HEK293 (cell line): ENCODE results near the gene ARL15.

Experiments
- CTCF ChIA-PET: fragments of 350-600 bp; formaldehyde crosslinking; extraction: SDS; loops from one replicate; lab custom pipeline; 2021; ENCODE audit warnings: antibody characterized with exemption; lab: Yijun Ruan, JAX
- POLR2A ChIA-PET: fragments of 300-600 bp; formaldehyde crosslinking; extraction: SDS; loops from one replicate; lab custom pipeline; 2020; ENCODE audit warnings: antibody characterized with exemption, inconsistent platforms; lab: Yijun Ruan, JAX
- H3K27ac ChIP-seq: fragments of 200-500 bp; sonication (Bioruptor generic); 2 replicates; pipeline ENCODE4 v1.5.1; 2014; ENCODE audit warnings: low read depth, low read length, control low read depth, inconsistent platforms; ENCODE audit errors: extremely low read depth
- H3K36me3 ChIP-seq, 2 experiments: fragments of 200-500 bp in 1 of 2; sonication (Bioruptor generic) in 1 of 2; 1 replicate in 1 of 2; 2 replicates in 1 of 2; pipeline ENCODE4 v1.5.1; 2014 to 2017; ENCODE audit warnings: inconsistent platforms in 2 of 2, low read length in 2 of 2; ENCODE audit not compliant: control insufficient read depth in 2 of 2, insufficient read depth in 1 of 2
- H3K4me1 ChIP-seq: fragments of 200-500 bp; sonication (Bioruptor generic); 2 replicates; pipeline ENCODE4 v1.5.1; 2014; ENCODE audit warnings: mild to moderate bottlenecking, low read length, inconsistent platforms; ENCODE audit not compliant: control insufficient read depth, insufficient read depth
- H3K4me3 ChIP-seq: 2 replicates; pipeline ENCODE4 v1.5.1; 2011; ENCODE audit warnings: low read depth, mild to moderate bottlenecking, control low read depth, low read length, moderate library complexity
- H3K9me3 ChIP-seq: fragments of 200-500 bp; sonication (Bioruptor generic); 2 replicates; pipeline ENCODE4 v1.5.1; 2014; ENCODE audit warnings: low read depth, low read length, inconsistent platforms; ENCODE audit not compliant: control insufficient read depth, insufficient read depth
- BCL11A ChIP-seq: fragments of 450-650 bp; formaldehyde crosslinking; IDR thresholded peaks from 2 replicates; pipeline ENCODE4 v1.5.1; 2016; ENCODE audit warnings: low read depth, missing biosample characterization, missing genetic modification characterization
- GLI4 ChIP-seq: fragments of 450-650 bp; formaldehyde crosslinking; IDR thresholded peaks from 2 replicates; pipeline ENCODE4 v1.5.1; 2016; ENCODE audit warnings: missing biosample characterization, missing genetic modification characterization
- MZF1 ChIP-seq: fragments of 450-650 bp; formaldehyde crosslinking; IDR thresholded peaks from 2 replicates; pipeline ENCODE4 v1.5.1; 2017; ENCODE audit warnings: missing biosample characterization, missing genetic modification characterization, borderline replicate concordance
- ZBTB7A ChIP-seq: fragments of 450-650 bp; formaldehyde crosslinking; IDR thresholded peaks from 2 replicates; pipeline ENCODE4 v1.5.1; 2016; ENCODE audit warnings: low read depth, missing biosample characterization, missing genetic modification characterization
- ZIC2 ChIP-seq: fragments of 450-650 bp; formaldehyde crosslinking; IDR thresholded peaks from 2 replicates; pipeline ENCODE4 v1.5.1; 2016; ENCODE audit warnings: missing biosample characterization, missing genetic modification characterization
- ZNF169 ChIP-seq: fragments of 450-650 bp; formaldehyde crosslinking; IDR thresholded peaks from 2 replicates; pipeline ENCODE4 v1.5.1; 2016; ENCODE audit warnings: missing biosample characterization, missing genetic modification characterization
- ZNF223 ChIP-seq: fragments of 450-650 bp; formaldehyde crosslinking; IDR thresholded peaks from 2 replicates; pipeline ENCODE4 v1.5.1; 2016; ENCODE audit warnings: missing biosample characterization, missing genetic modification characterization
- ZNF24 ChIP-seq: fragments of 450-650 bp; formaldehyde crosslinking; IDR thresholded peaks from 2 replicates; pipeline ENCODE4 v1.5.1; 2016; ENCODE audit warnings: missing biosample characterization, missing genetic modification characterization
- ZNF274 ChIP-seq, 2 experiments: fragments of 200-500 bp in 1 of 2; fragments of 450-650 bp in 1 of 2; sonication (Bioruptor generic) in 1 of 2; formaldehyde crosslinking in 1 of 2; IDR thresholded peaks; 2 replicates each; pipeline versions ENCODE4 v1.5.1 to v1.6.1; 2014 to 2016; ENCODE audit warnings: borderline replicate concordance in 1 of 2, inconsistent platforms in 1 of 2, low read length in 1 of 2, missing biosample characterization in 1 of 2, missing genetic modification characterization in 1 of 2
- ZNF350 ChIP-seq: fragments of 450-650 bp; formaldehyde crosslinking; IDR thresholded peaks from 2 replicates; pipeline ENCODE4 v1.5.0; 2017; ENCODE audit warnings: missing biosample characterization, mild to moderate bottlenecking, missing genetic modification characterization
- ZNF423 ChIP-seq: fragments of 450-650 bp; formaldehyde crosslinking; IDR thresholded peaks from 2 replicates; pipeline ENCODE4 v1.5.1; 2016; ENCODE audit warnings: missing biosample characterization, missing genetic modification characterization
- ZNF48 ChIP-seq: fragments of 450-650 bp; formaldehyde crosslinking; IDR thresholded peaks from 2 replicates; pipeline ENCODE4 v1.5.1; 2016; ENCODE audit warnings: missing biosample characterization, missing genetic modification characterization
- ZNF561 ChIP-seq: fragments of 450-650 bp; IDR thresholded peaks from 2 replicates; pipeline ENCODE4 v1.5.1; 2018; ENCODE audit warnings: missing biosample characterization, missing genetic modification characterization, borderline replicate concordance
- ZNF830 ChIP-seq: fragments of 450-650 bp; IDR thresholded peaks from 2 replicates; pipeline ENCODE4 v1.5.0; 2018; ENCODE audit warnings: missing biosample characterization, missing genetic modification characterization, low read depth, mild to moderate bottlenecking, moderate library complexity
- TF ChIP-seq, protein P1 (sequence below): fragments of 450-650 bp; formaldehyde crosslinking; IDR thresholded peaks from 2 replicates; pipeline ENCODE4 v1.5.1; 2016; ENCODE audit warnings: missing biosample characterization, missing genetic modification characterization
- TF ChIP-seq, protein P2 (sequence below): fragments of 450-650 bp; formaldehyde crosslinking; IDR thresholded peaks from 2 replicates; pipeline ENCODE4 v1.5.1; 2016; ENCODE audit warnings: missing biosample characterization, missing genetic modification characterization
- TF ChIP-seq, protein P3 (sequence below): fragments of 450-650 bp; formaldehyde crosslinking; IDR thresholded peaks from 2 replicates; pipeline ENCODE4 v1.5.1; 2016; ENCODE audit warnings: missing biosample characterization, missing genetic modification characterization
- TF ChIP-seq, protein P4 (sequence below): fragments of 450-650 bp; formaldehyde crosslinking; IDR thresholded peaks from 2 replicates; pipeline ENCODE4 v1.5.1; 2016; ENCODE audit warnings: missing biosample characterization, missing genetic modification characterization
- TF ChIP-seq, protein P5 (sequence below): fragments of 450-650 bp; formaldehyde crosslinking; IDR thresholded peaks from 2 replicates; pipeline ENCODE4 v1.5.1; 2016; ENCODE audit warnings: missing biosample characterization, missing genetic modification characterization
- TF ChIP-seq, protein P6 (sequence below): fragments of 450-650 bp; formaldehyde crosslinking; IDR thresholded peaks from 2 replicates; pipeline ENCODE4 v1.5.1; 2017; ENCODE audit warnings: missing biosample characterization, missing genetic modification characterization

Gene ARL15

DNA sequence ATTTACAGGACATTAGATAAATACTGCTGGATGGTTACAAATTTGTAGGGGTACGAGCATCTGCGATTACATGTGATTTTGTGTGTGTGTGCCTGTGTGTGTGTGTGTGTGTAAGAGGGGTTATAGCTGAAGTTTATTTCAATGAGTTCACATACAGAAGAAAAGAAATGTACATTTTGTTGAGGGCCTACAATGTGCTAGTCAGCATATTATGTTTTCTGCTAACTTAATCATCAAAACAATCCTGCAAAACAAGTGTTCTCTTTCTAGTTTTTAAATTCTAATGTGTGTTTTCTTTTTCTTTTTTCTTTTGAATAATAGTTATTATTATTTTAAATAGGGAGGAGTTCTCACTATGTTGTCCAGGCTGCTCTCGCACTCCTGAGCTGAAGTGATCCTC is 305.7 kb downstream of the ARL15 start:
- ChIA-PET POLR2A (no interaction called here), CTCF (interaction anchor here (0.5 kb wide), 1 partner anchor 881 kb away, joined by 3 read pairs; no protein-coding TSS in a partner anchor)
- Histone ChIP-seq H3K4me1 (no peaks in the 10 kb centered on the region), H3K36me3 (no peaks in the 10 kb centered on the region; a peak in 1 of 3 replicates), H3K4me3 (no peak overlapping the region), H3K27ac (no peak overlapping the region), H3K9me3 (no peaks in the 10 kb centered on the region)
- TF ChIP-seq, protein P1, sequence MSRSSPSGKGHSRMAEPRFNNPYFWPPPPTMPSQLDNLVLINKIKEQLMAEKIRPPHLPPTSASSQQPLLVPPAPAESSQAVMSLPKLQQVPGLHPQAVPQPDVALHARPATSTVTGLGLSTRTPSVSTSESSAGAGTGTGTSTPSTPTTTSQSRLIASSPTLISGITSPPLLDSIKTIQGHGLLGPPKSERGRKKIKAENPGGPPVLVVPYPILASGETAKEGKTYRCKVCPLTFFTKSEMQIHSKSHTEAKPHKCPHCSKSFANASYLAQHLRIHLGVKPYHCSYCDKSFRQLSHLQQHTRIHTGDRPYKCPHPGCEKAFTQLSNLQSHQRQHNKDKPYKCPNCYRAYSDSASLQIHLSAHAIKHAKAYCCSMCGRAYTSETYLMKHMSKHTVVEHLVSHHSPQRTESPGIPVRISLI (tag by site-specific recombination) = no peak
- TF ChIP-seq, protein P2, sequence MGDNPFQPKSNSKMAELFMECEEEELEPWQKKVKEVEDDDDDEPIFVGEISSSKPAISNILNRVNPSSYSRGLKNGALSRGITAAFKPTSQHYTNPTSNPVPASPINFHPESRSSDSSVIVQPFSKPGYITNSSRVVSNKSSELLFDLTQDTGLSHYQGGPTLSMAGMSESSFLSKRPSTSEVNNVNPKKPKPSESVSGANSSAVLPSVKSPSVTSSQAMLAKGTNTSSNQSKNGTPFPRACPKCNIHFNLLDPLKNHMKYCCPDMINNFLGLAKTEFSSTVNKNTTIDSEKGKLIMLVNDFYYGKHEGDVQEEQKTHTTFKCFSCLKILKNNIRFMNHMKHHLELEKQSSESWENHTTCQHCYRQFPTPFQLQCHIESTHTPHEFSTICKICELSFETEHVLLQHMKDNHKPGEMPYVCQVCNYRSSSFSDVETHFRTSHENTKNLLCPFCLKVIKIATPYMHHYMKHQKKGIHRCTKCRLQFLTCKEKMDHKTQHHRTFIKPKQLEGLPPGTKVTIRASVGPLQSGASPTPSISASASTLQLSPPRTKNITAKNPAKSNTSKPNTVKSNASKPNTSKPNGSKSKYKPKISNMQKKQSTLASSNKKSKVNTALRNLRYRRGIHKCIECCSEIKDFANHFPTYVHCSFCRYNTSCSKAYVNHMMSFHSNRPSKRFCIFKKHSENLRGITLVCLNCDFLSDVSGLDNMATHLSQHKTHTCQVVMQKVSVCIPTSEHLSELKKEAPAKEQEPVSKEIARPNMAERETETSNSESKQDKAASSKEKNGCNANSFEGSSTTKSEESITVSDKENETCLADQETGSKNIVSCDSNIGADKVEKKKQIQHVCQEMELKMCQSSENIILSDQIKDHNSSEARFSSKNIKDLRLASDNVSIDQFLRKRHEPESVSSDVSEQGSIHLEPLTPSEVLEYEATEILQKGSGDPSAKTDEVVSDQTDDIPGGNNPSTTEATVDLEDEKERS (tag by site-specific recombination) = no peak
- TF ChIP-seq ZNF423 (tag by site-specific recombination) (no peak), MZF1 (tag by site-specific recombination) (no peak), ZNF830 (tag by site-specific recombination) (no peak), ZNF48 (tag by site-specific recombination) (no peak), ZIC2 (tag by site-specific recombination) (no peak), ZNF350 (no peak), GLI4 (no peak), ZNF561 (no peak), ZNF169 (no peak), ZNF24 (tag by site-specific recombination) (no peak), ZNF274 (IDR thresholded peaks at IDR 0.05; ENCODE audit: low read length) (no peak), ZNF274 (tag by site-specific recombination; IDR thresholded peaks at IDR 0.05; ENCODE audit: borderline replicate concordance) (no peak), BCL11A (tag by site-specific recombination) (no peak), ZBTB7A (tag by site-specific recombination) (no peak), ZNF223 (tag by site-specific recombination) (no peak)
- TF ChIP-seq, protein P3, sequence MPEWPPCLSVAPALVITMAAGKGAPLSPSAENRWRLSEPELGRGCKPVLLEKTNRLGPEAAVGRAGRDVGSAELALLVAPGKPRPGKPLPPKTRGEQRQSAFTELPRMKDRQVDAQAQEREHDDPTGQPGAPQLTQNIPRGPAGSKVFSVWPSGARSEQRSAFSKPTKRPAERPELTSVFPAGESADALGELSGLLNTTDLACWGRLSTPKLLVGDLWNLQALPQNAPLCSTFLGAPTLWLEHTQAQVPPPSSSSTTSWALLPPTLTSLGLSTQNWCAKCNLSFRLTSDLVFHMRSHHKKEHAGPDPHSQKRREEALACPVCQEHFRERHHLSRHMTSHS = no peak
- TF ChIP-seq, protein P4, sequence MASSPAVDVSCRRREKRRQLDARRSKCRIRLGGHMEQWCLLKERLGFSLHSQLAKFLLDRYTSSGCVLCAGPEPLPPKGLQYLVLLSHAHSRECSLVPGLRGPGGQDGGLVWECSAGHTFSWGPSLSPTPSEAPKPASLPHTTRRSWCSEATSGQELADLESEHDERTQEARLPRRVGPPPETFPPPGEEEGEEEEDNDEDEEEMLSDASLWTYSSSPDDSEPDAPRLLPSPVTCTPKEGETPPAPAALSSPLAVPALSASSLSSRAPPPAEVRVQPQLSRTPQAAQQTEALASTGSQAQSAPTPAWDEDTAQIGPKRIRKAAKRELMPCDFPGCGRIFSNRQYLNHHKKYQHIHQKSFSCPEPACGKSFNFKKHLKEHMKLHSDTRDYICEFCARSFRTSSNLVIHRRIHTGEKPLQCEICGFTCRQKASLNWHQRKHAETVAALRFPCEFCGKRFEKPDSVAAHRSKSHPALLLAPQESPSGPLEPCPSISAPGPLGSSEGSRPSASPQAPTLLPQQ (tag by site-specific recombination) = no peak
- TF ChIP-seq, protein P5, sequence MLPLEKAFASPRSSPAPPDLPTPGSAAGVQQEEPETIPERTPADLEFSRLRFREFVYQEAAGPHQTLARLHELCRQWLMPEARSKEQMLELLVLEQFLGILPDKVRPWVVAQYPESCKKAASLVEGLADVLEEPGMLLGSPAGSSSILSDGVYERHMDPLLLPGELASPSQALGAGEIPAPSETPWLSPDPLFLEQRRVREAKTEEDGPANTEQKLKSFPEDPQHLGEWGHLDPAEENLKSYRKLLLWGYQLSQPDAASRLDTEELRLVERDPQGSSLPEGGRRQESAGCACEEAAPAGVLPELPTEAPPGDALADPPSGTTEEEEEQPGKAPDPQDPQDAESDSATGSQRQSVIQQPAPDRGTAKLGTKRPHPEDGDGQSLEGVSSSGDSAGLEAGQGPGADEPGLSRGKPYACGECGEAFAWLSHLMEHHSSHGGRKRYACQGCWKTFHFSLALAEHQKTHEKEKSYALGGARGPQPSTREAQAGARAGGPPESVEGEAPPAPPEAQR (tag by site-specific recombination) = no peak
- TF ChIP-seq, protein P6, sequence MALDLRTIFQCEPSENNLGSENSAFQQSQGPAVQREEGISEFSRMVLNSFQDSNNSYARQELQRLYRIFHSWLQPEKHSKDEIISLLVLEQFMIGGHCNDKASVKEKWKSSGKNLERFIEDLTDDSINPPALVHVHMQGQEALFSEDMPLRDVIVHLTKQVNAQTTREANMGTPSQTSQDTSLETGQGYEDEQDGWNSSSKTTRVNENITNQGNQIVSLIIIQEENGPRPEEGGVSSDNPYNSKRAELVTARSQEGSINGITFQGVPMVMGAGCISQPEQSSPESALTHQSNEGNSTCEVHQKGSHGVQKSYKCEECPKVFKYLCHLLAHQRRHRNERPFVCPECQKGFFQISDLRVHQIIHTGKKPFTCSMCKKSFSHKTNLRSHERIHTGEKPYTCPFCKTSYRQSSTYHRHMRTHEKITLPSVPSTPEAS (tag by site-specific recombination) = no peak
